Measurements from ENCODE around the gene PHYHIPL.

PHYHIPL gene

DNA sequence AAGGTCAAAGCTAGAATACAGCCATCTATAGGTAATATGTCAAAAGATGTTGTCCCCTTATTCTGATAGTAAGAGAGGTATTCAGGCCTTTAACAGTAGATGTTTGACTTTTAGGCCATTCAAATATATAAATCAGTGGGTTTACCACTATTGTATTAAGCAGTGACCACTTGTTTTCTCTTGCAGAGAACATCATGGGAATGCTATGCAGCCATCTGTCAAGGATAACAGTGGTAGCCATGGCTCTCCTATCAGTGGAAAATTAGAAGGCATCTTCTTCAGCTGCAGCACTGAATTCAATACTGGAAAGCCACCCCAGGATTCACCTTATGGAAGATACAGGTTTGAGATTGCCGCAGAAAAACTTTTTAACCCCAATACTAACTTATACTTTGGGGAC, 68.4 kb downstream of the PHYHIPL start:
- TF ChIP-seq, protein P1, sequence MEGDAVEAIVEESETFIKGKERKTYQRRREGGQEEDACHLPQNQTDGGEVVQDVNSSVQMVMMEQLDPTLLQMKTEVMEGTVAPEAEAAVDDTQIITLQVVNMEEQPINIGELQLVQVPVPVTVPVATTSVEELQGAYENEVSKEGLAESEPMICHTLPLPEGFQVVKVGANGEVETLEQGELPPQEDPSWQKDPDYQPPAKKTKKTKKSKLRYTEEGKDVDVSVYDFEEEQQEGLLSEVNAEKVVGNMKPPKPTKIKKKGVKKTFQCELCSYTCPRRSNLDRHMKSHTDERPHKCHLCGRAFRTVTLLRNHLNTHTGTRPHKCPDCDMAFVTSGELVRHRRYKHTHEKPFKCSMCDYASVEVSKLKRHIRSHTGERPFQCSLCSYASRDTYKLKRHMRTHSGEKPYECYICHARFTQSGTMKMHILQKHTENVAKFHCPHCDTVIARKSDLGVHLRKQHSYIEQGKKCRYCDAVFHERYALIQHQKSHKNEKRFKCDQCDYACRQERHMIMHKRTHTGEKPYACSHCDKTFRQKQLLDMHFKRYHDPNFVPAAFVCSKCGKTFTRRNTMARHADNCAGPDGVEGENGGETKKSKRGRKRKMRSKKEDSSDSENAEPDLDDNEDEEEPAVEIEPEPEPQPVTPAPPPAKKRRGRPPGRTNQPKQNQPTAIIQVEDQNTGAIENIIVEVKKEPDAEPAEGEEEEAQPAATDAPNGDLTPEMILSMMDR (conservative IDR thresholded peaks at IDR 0.05; ENCODE audit: low read length): no peak
- no peak for DNase-seq (ENCODE audit: low read depth)
- no peak overlapping the region for H3K4me3 ChIP-seq (ENCODE audit: low read length)

DNA sequence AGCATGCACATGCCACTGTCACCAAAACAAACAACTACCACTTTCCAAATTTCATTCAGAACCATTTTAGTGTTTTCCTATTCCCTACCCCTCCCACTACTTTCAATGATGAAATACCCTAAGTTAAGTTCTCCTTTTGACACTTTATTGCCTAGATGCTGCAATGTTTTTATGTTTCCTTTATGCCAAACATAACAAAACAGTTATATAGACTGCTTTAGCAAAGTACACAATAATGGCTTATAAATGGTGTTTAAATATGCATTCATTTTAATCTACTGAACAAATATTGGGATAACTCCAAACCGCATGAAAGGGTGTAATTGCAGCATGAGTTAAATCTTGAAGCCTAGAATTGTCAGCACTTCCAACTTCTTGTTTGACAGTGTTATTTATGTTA, 69.2 kb downstream of the PHYHIPL start:
- TF ChIP-seq, protein P1 (conservative IDR thresholded peaks at IDR 0.05; ENCODE audit: low read length): no peak
- no peak for DNase-seq (ENCODE audit: low read depth)
- H3K4me3 ChIP-seq (ENCODE audit: low read length): no peak overlapping the region

DNA sequence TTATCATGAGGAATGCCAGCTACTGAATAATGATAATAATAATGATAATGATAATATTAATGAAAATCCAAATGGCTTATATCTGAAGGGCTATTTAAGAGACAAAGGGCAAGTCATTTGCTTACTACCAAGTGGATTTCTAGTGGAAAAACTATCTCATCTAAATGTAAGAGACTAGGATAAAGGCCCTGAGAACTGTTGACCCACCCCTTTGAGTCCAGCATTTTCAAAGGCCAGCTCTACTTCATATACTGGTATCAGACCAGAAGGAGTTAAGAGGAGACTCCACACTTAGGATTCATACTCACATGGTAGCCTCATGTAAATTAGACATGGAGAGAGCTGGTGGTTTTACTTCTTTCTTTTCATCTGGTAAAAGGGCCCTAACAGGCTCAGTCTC, 76.0 kb downstream of the PHYHIPL start:
- no peak overlapping the region for H3K4me3 ChIP-seq (ENCODE audit: low read length)
- TF ChIP-seq, protein P1 (conservative IDR thresholded peaks at IDR 0.05; ENCODE audit: low read length): no peak
- DNase-seq (ENCODE audit: low read depth): no peak

DNA sequence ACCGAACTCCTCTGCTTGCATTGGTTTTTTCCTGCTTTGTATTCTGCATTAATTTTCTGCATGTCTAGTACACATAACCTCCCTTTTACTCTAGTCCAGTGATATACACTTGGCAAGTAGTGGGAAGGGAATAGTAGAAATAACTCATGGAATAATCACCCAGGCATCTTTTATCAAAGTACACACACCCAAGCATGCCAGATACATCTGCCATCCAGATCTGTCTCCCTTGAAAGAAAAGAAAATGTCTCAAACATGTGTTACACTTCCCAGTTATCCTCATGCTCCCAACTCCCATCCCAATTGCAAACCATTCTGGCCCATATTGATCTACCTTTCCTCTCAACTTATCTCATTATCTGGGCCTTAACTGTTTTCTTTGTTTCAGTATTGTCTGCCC, 79.0 kb downstream of the PHYHIPL start:
- no peak overlapping the region for H3K4me3 ChIP-seq (ENCODE audit: low read length)
- TF ChIP-seq, protein P1 (conservative IDR thresholded peaks at IDR 0.05; ENCODE audit: low read length): no peak

DNA sequence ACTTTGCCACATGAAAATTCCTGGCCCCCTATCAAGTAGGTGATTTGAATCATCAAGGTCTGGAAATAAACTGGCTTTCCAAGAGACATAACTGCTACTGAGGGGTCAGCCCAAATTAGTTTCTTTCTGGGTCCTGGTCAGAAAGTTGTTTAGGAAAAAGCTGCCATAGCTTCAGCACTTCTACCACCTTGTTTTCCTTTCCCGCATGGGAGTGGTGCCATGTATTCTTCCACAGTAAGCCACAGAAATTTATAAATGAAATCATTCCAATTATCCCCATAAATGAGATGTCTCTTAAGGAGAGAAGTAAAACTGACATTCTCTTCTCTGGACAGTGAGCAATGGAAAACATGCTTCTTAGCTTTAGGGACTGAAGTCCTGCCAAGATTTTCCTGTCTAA, 80.8 kb downstream of the PHYHIPL start:
- DNase-seq (ENCODE audit: low read depth): no peak
- TF ChIP-seq, protein P1 (conservative IDR thresholded peaks at IDR 0.05; ENCODE audit: low read length): no peak

More for the DNA sequence above, 79.0 kb downstream of the PHYHIPL start:
- no peak for DNase-seq (ENCODE audit: low read depth)

DNA sequence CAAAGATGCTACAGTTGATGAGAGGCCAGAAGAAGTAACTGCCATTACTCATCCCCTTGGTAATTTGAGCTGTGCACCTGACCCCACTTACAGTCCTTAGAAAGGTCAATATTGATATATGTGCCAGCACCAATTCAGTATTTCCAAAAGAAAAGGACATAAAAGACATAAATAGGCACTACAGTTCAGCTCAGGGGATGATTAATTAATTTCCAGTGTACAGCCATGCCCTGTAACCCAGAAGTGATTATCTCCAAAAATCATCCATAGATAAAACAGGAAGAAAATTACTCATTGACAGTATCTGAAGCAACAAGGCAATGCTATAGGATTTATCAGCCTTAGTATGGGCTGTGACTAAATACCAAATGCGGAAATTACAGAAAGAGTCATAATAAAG, 82.4 kb downstream of the PHYHIPL start:
- H3K4me3 ChIP-seq (ENCODE audit: low read length): no peak overlapping the region
- TF ChIP-seq, protein P1 (conservative IDR thresholded peaks at IDR 0.05; ENCODE audit: low read length): no peak
- DNase-seq (ENCODE audit: low read depth): no peak

More for the DNA sequence above, 80.8 kb downstream of the PHYHIPL start:
- H3K4me3 ChIP-seq (ENCODE audit: low read length): no peak overlapping the region

DNA sequence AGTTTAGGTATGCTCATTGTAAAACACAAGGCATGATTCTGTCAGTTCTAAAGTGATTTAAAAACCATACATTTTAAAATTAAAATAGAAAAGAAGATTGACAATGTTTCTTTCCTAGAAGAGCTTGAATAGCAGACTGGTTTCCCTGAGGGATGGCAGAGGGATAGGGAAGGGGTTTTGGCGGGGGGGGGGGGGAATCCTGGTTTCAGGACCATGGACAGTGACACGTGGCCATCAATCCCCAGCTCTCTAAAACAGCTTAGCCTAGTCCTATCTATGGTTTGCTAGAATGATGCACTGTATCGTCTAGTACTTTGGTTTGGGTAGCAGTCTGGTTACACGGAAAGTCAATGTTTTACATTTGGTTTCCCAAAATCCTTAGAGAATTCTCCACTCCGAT, 88.7 kb downstream of the PHYHIPL start:
- no peak for DNase-seq (ENCODE audit: low read depth)
- TF ChIP-seq, protein P1 (conservative IDR thresholded peaks at IDR 0.05; ENCODE audit: low read length): no peak
- no peak overlapping the region for H3K4me3 ChIP-seq (ENCODE audit: low read length)

All from AG10803 (cell line).